PC-9 (cell line): ENCODE data around the gene REC114. TPM values are rescaled to one million over a fixed set of nuclear protein-coding genes. Genes with fewer than 3 reads are reported as not detected.

ENCODE experiments used
- BruUV-seq: library from RNA; stranded (reverse); fragments of 400-500 nt; replicated peaks from 2 replicates; lab custom pipeline; 2021; lab: Mats Ljungman, UMichigan
- CTCF ChIA-PET: fragments of 300-600 bp; sonication (Branson Sonifier 250); formaldehyde crosslinking; loops from one replicate; lab custom pipeline; 2022; ENCODE audit warnings: antibody characterized with exemption; lab: Charles Lee
- POLR2A ChIA-PET: fragments of 300-600 bp; sonication (Branson Sonifier 250); formaldehyde crosslinking; loops from one replicate; lab custom pipeline; 2022; ENCODE audit warnings: antibody characterized with exemption; ENCODE audit not compliant: unreplicated experiment; lab: Charles Lee
- DNase-seq, 2 experiments: peaks; one replicate each; pipeline versions ENCODE4 v3.0.0 to v3.0.0-alpha.2; 2015 to 2022; ENCODE audit warnings: mixed read lengths in 1 of 2
- H2AFZ ChIP-seq: fragments of 200-600 bp; sonication (generic); 2 replicates; pipeline ENCODE4 v1.8.1; 2017; ENCODE audit warnings: antibody characterized with exemption
- H3F3A ChIP-seq: fragments of 200-600 bp; sonication (generic); 2 replicates; pipeline ENCODE4 v1.8.1; 2017; ENCODE audit warnings: antibody characterized with exemption, mild to moderate bottlenecking, low read depth; ENCODE audit not compliant: insufficient read depth
- H3K27ac ChIP-seq: fragments of 200-600 bp; sonication (generic); 2 replicates; pipeline ENCODE4 v1.6.1; 2016; ENCODE audit warnings: mixed run types
- H3K27me3 ChIP-seq: fragments of 200-600 bp; sonication (generic); 2 replicates; pipeline ENCODE4 v1.6.1; 2016; ENCODE audit warnings: low read depth, mixed run types; ENCODE audit not compliant: insufficient read depth
- H3K36me3 ChIP-seq: fragments of 200-600 bp; sonication (generic); 2 replicates; pipeline ENCODE4 v1.6.1; 2016; ENCODE audit warnings: low read depth, mixed run types
- H3K4me1 ChIP-seq: fragments of 200-600 bp; sonication (generic); replicated peaks from 2 replicates; pipeline ENCODE4 v1.6.1; 2016; ENCODE audit warnings: mixed run types; ENCODE audit not compliant: insufficient read depth
- H3K4me2 ChIP-seq: fragments of 200-600 bp; sonication (generic); 2 replicates; pipeline ENCODE4 v1.6.1; 2017; ENCODE audit warnings: mixed run types
- H3K4me3 ChIP-seq: fragments of 200-600 bp; sonication (generic); 2 replicates; pipeline ENCODE4 v1.6.1; 2016; ENCODE audit warnings: mixed run types
- H3K79me2 ChIP-seq: fragments of 200-600 bp; sonication (generic); 2 replicates; pipeline ENCODE4 v1.6.1; 2017; ENCODE audit warnings: low read depth, mixed run types
- H3K9me2 ChIP-seq: fragments of 200-600 bp; sonication (generic); 2 replicates; pipeline ENCODE4 v1.8.1; 2017; ENCODE audit warnings: mild to moderate bottlenecking; ENCODE audit not compliant: insufficient read depth
- H3K9me3 ChIP-seq: fragments of 200-600 bp; sonication (generic); 2 replicates; pipeline ENCODE4 v1.8.1; 2016; ENCODE audit warnings: low read depth; ENCODE audit not compliant: insufficient read depth
- H4K20me1 ChIP-seq: fragments of 200-600 bp; sonication (generic); 2 replicates; pipeline ENCODE4 v1.8.1; 2017; ENCODE audit not compliant: insufficient read depth
- EZH2 ChIP-seq: fragments of 200-600 bp; sonication (generic); IDR thresholded peaks from 2 replicates; pipeline ENCODE4 v1.8.0; 2017; ENCODE audit warnings: antibody characterized with exemption, low read depth
- intact Hi-C: fragments of 100-400 bp; cut with micrococcal nuclease; formaldehyde crosslinking; loops from one replicate; pipeline ENCODE4 v1.10.0; 2022; ENCODE audit not compliant: unreplicated experiment
- total RNA-seq: library from RNA; stranded (reverse); gene quantifications from 2 replicates; pipeline ENCODE4 v1.2.3, GENCODE V29; 2021
- TF ChIP-seq, protein P1 (sequence below): fragments of 200-600 bp; sonication (generic); conservative IDR thresholded peaks from 2 replicates; pipeline ENCODE4 v1.6.1; 2017; ENCODE audit warnings: mixed run types, antibody characterized with exemption, mild to moderate bottlenecking, moderate library complexity

The REC114 gene
- total RNA-seq, 1 experiment from 2014 or later = not detected

DNA sequence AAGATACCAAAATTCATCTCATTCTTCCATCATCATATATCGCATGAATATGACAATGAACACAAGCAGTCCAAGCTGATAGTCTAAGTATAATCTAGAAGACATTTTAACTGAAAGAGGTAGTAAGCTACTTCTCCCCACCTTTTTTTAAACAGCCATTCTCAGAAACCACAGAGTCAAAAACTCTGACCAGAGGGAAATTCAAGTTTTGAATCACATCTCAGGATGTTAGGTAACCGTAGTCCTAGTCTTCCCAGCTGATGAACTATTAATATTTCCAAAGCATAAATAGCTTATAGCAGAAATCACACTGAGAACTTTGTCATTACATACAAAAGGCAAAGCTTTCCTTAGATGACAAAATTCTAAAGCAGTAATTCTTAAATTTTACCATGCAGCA is 164.4 kb downstream of the REC114 start:
- no TSS peak for BruUV-seq
- Histone ChIP-seq H4K20me1 (peaks cover 8% of the 10 kb centered on the region), H3K4me2 (no peak overlapping the region)

DNA sequence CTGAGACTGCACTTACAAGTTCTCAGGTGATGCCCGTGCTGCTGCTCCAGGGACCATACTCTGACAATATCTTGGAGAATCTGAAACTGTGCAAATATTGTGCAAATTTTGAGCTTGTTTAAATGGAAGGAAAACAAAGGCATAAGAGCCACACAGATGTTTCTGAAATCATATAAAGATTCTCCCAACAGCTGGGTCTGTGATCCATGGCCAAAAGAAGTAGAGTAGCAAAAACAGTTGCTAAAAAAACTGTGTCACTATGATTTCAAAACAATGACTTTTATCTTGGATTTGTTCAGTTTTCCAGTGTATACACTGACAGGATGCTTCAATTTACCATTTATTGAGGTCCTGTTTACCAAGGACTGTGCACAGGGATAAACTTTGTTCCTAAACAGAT is 164.9 kb downstream of the REC114 start:
- no TSS peak for BruUV-seq
- CTCF ChIA-PET = interaction anchor here (0.5 kb wide), 1 partner anchor 352 kb away, joined by 3 read pairs; no protein-coding TSS in a partner anchor
- no peak overlapping the region for H3K27ac ChIP-seq
- H3K9me3 ChIP-seq = no peaks in the 10 kb centered on the region
- DNase-seq = no peak
- peaks cover 95% of the 10 kb centered on the region for H3K79me2 ChIP-seq
- POLR2A ChIA-PET = no interaction called here
- H3K4me1 ChIP-seq = peaks cover 6% of the 10 kb centered on the region; the same call in 1 of the 2 replicates
- H4K20me1 ChIP-seq = peaks cover 8% of the 10 kb centered on the region
- H3K4me3 ChIP-seq = no peak overlapping the region
- H2AFZ ChIP-seq = no peak overlapping the region
- no peak overlapping the region for H3K4me2 ChIP-seq
- TF ChIP-seq, protein P1, sequence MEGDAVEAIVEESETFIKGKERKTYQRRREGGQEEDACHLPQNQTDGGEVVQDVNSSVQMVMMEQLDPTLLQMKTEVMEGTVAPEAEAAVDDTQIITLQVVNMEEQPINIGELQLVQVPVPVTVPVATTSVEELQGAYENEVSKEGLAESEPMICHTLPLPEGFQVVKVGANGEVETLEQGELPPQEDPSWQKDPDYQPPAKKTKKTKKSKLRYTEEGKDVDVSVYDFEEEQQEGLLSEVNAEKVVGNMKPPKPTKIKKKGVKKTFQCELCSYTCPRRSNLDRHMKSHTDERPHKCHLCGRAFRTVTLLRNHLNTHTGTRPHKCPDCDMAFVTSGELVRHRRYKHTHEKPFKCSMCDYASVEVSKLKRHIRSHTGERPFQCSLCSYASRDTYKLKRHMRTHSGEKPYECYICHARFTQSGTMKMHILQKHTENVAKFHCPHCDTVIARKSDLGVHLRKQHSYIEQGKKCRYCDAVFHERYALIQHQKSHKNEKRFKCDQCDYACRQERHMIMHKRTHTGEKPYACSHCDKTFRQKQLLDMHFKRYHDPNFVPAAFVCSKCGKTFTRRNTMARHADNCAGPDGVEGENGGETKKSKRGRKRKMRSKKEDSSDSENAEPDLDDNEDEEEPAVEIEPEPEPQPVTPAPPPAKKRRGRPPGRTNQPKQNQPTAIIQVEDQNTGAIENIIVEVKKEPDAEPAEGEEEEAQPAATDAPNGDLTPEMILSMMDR = no peak
- TF ChIP-seq EZH2 = no peak
- H3K9me2 ChIP-seq = no peaks in the 10 kb centered on the region
- intact Hi-C loops = no loop called here
- H3F3A ChIP-seq = no peaks in the 10 kb centered on the region; the same call in 1 of the 2 replicates
- no peaks in the 10 kb centered on the region for H3K36me3 ChIP-seq
- no peaks in the 10 kb centered on the region for H3K27me3 ChIP-seq

More for the DNA sequence above, 164.4 kb downstream of the REC114 start:
- Histone ChIP-seq H3K9me3 (no peaks in the 10 kb centered on the region), H3K27ac (no peak overlapping the region), H3F3A (no peaks in the 10 kb centered on the region; the same call in 1 of the 2 replicates), H3K9me2 (no peaks in the 10 kb centered on the region), H3K4me1 (peaks cover 10% of the 10 kb centered on the region), H3K27me3 (no peaks in the 10 kb centered on the region), H3K4me3 (no peak overlapping the region), H2AFZ (no peak overlapping the region), H3K79me2 (peaks cover 94% of the 10 kb centered on the region), H3K36me3 (no peaks in the 10 kb centered on the region)
- intact Hi-C loops = no loop called here
- ChIA-PET POLR2A (no interaction called here), CTCF (no interaction called here)
- TF ChIP-seq, protein P1 = no peak
- DNase-seq = no peak

DNA sequence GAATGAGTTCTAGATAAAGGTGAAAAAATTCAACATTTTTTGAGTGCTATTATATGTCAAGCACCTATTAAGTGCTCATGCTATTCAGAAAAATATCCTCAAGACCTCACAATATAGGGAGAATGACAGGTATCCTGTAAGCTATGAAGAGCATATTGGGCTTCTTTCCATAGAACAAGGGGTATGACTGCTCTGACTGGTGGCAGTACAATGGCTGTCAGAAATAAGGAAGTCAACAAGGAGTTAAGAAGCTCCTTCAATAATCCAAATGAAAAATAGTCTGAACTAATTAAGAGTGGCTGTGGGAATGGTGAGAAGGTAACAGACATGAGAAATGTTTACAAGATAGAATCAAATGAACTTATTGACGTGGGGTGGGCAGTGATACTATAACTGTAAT is 165.5 kb downstream of the REC114 start:
- Histone ChIP-seq H3K9me2 (no peaks in the 10 kb centered on the region), H3F3A (no peaks in the 10 kb centered on the region; the same call in 1 of the 2 replicates), H3K4me1 (0 out of 2 replicates have a peak, but pooled peaks cover under 1% of the 10 kb centered on the region), H3K9me3 (no peaks in the 10 kb centered on the region), H4K20me1 (peaks cover 8% of the 10 kb centered on the region), H3K27me3 (no peaks in the 10 kb centered on the region), H3K79me2 (peaks cover 94% of the 10 kb centered on the region), H3K27ac (no peak overlapping the region), H3K36me3 (no peaks in the 10 kb centered on the region), H2AFZ (no peak overlapping the region), H3K4me3 (no peak overlapping the region), H3K4me2 (no peak overlapping the region)
- intact Hi-C loops = no loop called here
- POLR2A ChIA-PET = no interaction called here
- DNase-seq = no peak
- TF ChIP-seq, protein P1 = no peak
- no peak for TF ChIP-seq EZH2
- CTCF ChIA-PET = no interaction called here
- no TSS peak for BruUV-seq
